Measurements from ENCODE around the gene TRAP1. TPM values are rescaled to one million over a fixed set of nuclear protein-coding genes. Genes with fewer than 3 reads are reported as not detected.
"Not testable (repeated sequence)": the region's sequence is repeated elsewhere in the genome, so short reads cannot be mapped to it uniquely, and the experiment has no call there.

The TRAP1 gene
- total RNA-seq, 1 experiment from 2014 or later, result 382 TPM

DNA sequence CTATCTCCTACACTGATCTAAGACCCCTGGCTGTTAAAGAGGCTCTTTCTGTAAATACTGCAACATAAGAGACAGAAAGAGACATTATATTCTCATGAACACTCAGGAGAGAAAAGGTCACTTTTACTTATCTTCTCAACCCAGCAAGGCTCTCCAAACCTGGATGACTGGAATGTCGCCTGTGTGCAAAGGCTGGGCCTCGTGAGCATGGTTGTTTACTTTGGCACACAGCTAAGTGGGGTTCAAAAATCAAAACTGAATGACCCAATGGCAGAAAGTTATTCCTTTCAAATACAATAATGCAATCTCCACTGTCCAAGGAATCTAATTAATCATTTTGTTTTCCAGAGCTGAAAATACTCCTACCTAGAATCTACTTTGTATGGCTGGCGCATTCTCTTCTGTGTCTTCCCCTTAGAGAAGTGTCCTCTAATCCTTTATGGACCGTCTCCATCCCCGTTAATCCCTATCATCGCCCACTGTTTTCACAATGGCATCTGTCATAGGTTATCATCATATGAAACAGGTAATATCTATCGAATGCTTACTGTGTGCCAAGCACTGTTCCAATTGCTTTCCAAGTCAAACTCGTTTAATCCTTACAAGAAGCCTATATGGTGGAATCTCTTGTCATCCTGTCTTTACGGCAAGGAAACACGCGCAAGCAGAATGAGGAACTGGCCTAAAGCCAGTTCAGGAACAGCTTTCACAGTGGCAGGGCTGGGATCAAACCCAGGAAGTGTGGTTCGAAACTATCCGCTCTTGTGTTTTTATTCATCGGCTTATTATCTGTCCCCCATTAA lies 107.2 kb downstream of the TRAP1 start:
- Histone ChIP-seq H3K4me3 (ENCODE audit: low read length) (peak overlapping the region; percentile 99), H3F3A (ENCODE audit: low read length, unreplicated experiment) (no peaks in the 10 kb centered on the region), H3K36me3 (ENCODE audit: low read depth, low read length) (no peaks in the 10 kb centered on the region), H3K27me3 (ENCODE audit: low read length) (no peaks in the 10 kb centered on the region), H3K9me3 (ENCODE audit: low read length) (no peaks in the 10 kb centered on the region), H3K4me1 (ENCODE audit: insufficient read depth, low read length) (peaks cover 15% of the 10 kb centered on the region), H3K79me2 (ENCODE audit: low read length) (peaks cover 48% of the 10 kb centered on the region), H3K27ac (ENCODE audit: low read length) (no peak overlapping the region), H3K4me2 (ENCODE audit: low read length) (peak overlapping the region; percentile 87), H4K20me1 (ENCODE audit: low read length) (no peaks in the 10 kb centered on the region), H2AFZ (ENCODE audit: low read length) (peak overlapping the region; percentile 95), H3K9ac (ENCODE audit: low read length) (peak overlapping the region; percentile 88; the same call in 1 of the 2 replicates), H3K9me2 (replicated peaks; ENCODE audit: low read length) (no peaks in the 10 kb centered on the region)
- BruUV-seq (replicated peaks), result no TSS peak
- intact Hi-C loops (cut with micrococcal nuclease), result no loop called here
- ChIA-PET POLR2A (ENCODE audit: unreplicated experiment) (no interaction called here), CTCF (no interaction called here)
- TF ChIP-seq EZH2 (IDR thresholded peaks at IDR 0.05; ENCODE audit: low read length, unreplicated experiment), result no peak
- TF ChIP-seq, protein P1, sequence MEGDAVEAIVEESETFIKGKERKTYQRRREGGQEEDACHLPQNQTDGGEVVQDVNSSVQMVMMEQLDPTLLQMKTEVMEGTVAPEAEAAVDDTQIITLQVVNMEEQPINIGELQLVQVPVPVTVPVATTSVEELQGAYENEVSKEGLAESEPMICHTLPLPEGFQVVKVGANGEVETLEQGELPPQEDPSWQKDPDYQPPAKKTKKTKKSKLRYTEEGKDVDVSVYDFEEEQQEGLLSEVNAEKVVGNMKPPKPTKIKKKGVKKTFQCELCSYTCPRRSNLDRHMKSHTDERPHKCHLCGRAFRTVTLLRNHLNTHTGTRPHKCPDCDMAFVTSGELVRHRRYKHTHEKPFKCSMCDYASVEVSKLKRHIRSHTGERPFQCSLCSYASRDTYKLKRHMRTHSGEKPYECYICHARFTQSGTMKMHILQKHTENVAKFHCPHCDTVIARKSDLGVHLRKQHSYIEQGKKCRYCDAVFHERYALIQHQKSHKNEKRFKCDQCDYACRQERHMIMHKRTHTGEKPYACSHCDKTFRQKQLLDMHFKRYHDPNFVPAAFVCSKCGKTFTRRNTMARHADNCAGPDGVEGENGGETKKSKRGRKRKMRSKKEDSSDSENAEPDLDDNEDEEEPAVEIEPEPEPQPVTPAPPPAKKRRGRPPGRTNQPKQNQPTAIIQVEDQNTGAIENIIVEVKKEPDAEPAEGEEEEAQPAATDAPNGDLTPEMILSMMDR (conservative IDR thresholded peaks at IDR 0.05; ENCODE audit: low read depth, low read length), result no peak
- no peak for TF ChIP-seq EZH2phosphoT487 (IDR thresholded peaks at IDR 0.05; ENCODE audit: borderline replicate concordance, low read length)
- ATAC-seq (no peak), DNase-seq (no peak)

- H3K9me3 ChIP-seq (ENCODE audit: low read length); H3K4me2 ChIP-seq (ENCODE audit: low read length); H3K36me3 ChIP-seq (ENCODE audit: low read depth, low read length); H3K9me2 ChIP-seq (replicated peaks; ENCODE audit: low read length); H3F3A ChIP-seq (ENCODE audit: low read length, unreplicated experiment); H3K27me3 ChIP-seq (ENCODE audit: low read length); H4K20me1 ChIP-seq (ENCODE audit: low read length); DNase-seq; H2AFZ ChIP-seq (ENCODE audit: low read length); H3K4me3 ChIP-seq (ENCODE audit: low read length); CTCF ChIA-PET; ATAC-seq; POLR2A ChIA-PET (ENCODE audit: unreplicated experiment); H3K9ac ChIP-seq (ENCODE audit: low read length); H3K27ac ChIP-seq (ENCODE audit: low read length); intact Hi-C loops (cut with micrococcal nuclease); BruUV-seq (replicated peaks): not testable (repeated sequence)
- H3K79me2 ChIP-seq (ENCODE audit: low read length), result peaks cover 36% of the 10 kb centered on the region
- peaks cover 15% of the 10 kb centered on the region for H3K4me1 ChIP-seq (ENCODE audit: insufficient read depth, low read length)
These were observed 108.3 kb downstream of the TRAP1 start for GRCh38 chr16:3608976-3609375.

DNA sequence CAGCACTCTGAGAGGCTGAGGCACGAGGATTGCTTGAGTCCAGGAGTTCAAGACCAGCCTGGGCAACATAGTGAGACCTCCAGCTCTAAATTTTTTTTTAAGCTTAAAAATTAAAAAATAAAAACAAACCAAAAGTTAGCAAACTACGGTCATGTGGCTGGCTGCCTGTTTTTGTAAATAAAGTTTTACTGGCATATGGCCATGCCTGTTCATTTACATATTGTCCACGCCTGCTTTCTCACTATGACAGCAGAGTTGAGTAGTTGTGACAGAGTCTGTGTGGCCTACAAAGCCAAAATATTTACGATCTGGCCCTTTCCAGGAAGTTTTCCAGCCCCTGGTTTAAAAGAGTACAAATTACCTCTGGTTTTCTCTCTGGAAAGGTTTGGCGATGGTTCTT lies 109.3 kb downstream of the TRAP1 start:
- Histone ChIP-seq H4K20me1 (ENCODE audit: low read length) (no peaks in the 10 kb centered on the region), H3K9ac (ENCODE audit: low read length) (no peak overlapping the region), H3K27ac (ENCODE audit: low read length) (no peak overlapping the region), H3K79me2 (ENCODE audit: low read length) (peaks cover 30% of the 10 kb centered on the region), H3K4me2 (ENCODE audit: low read length) (no peak overlapping the region), H3K4me3 (ENCODE audit: low read length) (no peak overlapping the region), H3K4me1 (ENCODE audit: insufficient read depth, low read length) (peaks cover 13% of the 10 kb centered on the region), H3K9me3 (ENCODE audit: low read length) (no peaks in the 10 kb centered on the region), H3F3A (ENCODE audit: low read length, unreplicated experiment) (no peaks in the 10 kb centered on the region), H3K36me3 (ENCODE audit: low read depth, low read length) (no peaks in the 10 kb centered on the region), H3K27me3 (ENCODE audit: low read length) (no peaks in the 10 kb centered on the region), H2AFZ (ENCODE audit: low read length) (no peak overlapping the region), H3K9me2 (replicated peaks; ENCODE audit: low read length) (no peaks in the 10 kb centered on the region)
- ChIA-PET POLR2A (ENCODE audit: unreplicated experiment) (no interaction called here), CTCF (no interaction called here)
- DNase-seq (no peak), ATAC-seq (no peak)
- TF ChIP-seq, protein P1 (conservative IDR thresholded peaks at IDR 0.05; ENCODE audit: low read depth, low read length), result no peak
- TF ChIP-seq EZH2 (IDR thresholded peaks at IDR 0.05; ENCODE audit: low read length, unreplicated experiment) (no peak), EZH2phosphoT487 (IDR thresholded peaks at IDR 0.05; ENCODE audit: borderline replicate concordance, low read length) (no peak)
- intact Hi-C loops (cut with micrococcal nuclease), result no loop called here
- no TSS peak for BruUV-seq (replicated peaks)

Other genes starting within 250 kb of the TRAP1 start
- not detected in 2 replicates for gene C16orf90, start 222.0 kb downstream of the TRAP1 start, total RNA-seq (2014; rRNA removed)
- 6.2 and 7.9 TPM in 2 replicates for gene CLUAP1, start 216.5 kb downstream of the TRAP1 start, total RNA-seq (2014; rRNA removed)
- not detected in 2 replicates for gene NLRC3, start 140.1 kb downstream of the TRAP1 start, total RNA-seq (2014; rRNA removed)
- gene SLX4, start 105.9 kb downstream of the TRAP1 start, total RNA-seq (2014; rRNA removed), result 5.1 and 5.9 TPM in 2 replicates
- gene DNASE1, start 62.8 kb downstream of the TRAP1 start, total RNA-seq (2014; rRNA removed), result 9.3 and 14.0 TPM in 2 replicates
- gene CREBBP, start 163.2 kb upstream of the TRAP1 start, total RNA-seq (2014; rRNA removed), result 21.9 and 23.6 TPM in 2 replicates

All from PC-3 (cell line).